Gastroesophageal sphincter (tissue), 4 donors: Measurements from ENCODE around the gene TCIRG1. TPM values are rescaled to one million over a fixed set of nuclear protein-coding genes. Genes with fewer than 3 reads are reported as not detected.
A peak's percentile ranks its signal among the peaks of the same experiment; 100 is the strongest.

ENCODE experiments used
- ATAC-seq: fragments of 150-250 bp; one replicate; pipeline ENCODE4 v1.9.1; 2016; ENCODE audit warnings: mild to moderate bottlenecking, moderate library complexity
- H3K27ac ChIP-seq, 4 donors: fragments of 200-600 bp; sonication (generic) in 3 of 4; 1 replicate in 3 of 4; 2 replicates in 1 of 4; pipeline ENCODE4 v1.5.1; 2016 to 2019
- H3K27me3 ChIP-seq: fragments of 200-600 bp; sonication (generic); one replicate; pipeline ENCODE4 v1.5.1; 2019
- H3K36me3 ChIP-seq, 2 donors: fragments of 200-600 bp; sonication (generic); one replicate each; pipeline ENCODE4 v1.5.1; 2019; ENCODE audit warnings: control low read depth in 1 of 2
- H3K4me1 ChIP-seq, 3 donors: fragments of 200-600 bp; sonication (generic); 1 replicate in 2 of 3; 2 replicates in 1 of 3; pipeline ENCODE4 v1.5.1; 2016 to 2019; ENCODE audit warnings: control low read depth in 2 of 3
- H3K4me3 ChIP-seq, 2 donors: fragments of 200-600 bp; sonication (generic); one replicate each; pipeline ENCODE4 v1.5.1; 2019; ENCODE audit warnings: mild to moderate bottlenecking in 1 of 2, moderate library complexity in 1 of 2
- H3K9me3 ChIP-seq, 3 donors: fragments of 200-600 bp; sonication (generic); one replicate each; pipeline ENCODE4 v1.5.1; 2017 to 2019; ENCODE audit warnings: control low read depth in 2 of 3
- EP300 ChIP-seq: sonication (generic); formaldehyde crosslinking; IDR thresholded peaks from one replicate; pipeline ENCODE4 v1.6.1; 2017; ENCODE audit warnings: antibody characterized with exemption, mild to moderate bottlenecking
- POLR2A ChIP-seq, 2 donors: fragments of 450-650 bp; IDR thresholded peaks; one replicate each; pipeline ENCODE4 v1.6.1; 2017; ENCODE audit warnings: antibody characterized with exemption in 2 of 2, mild to moderate bottlenecking in 2 of 2, moderate library complexity in 1 of 2
- POLR2AphosphoS5 ChIP-seq: sonication (generic); formaldehyde crosslinking; IDR thresholded peaks from one replicate; pipeline ENCODE4 v1.6.1; 2017; ENCODE audit warnings: antibody characterized with exemption
- WGBS, 2 donors: methylation state at CpG; one replicate each; pipeline ENCODE4 v1.1.5; 2018; ENCODE audit warnings: low coverage in 1 of 2; 5-methylcytosine and 5-hydroxymethylcytosine counted together
- total RNA-seq, 4 donors: library from RNA; depleted of rRNA; stranded (reverse); fragments of >200 nt; gene quantifications; one replicate each; pipeline ENCODE4 v1.1.0, GENCODE V29; 2016
- TF ChIP-seq, protein P1 (sequence below), 4 experiments: fragments of 200-600 bp in 2 of 4; fragments of 450-650 bp in 2 of 4; sonication (generic) in 1 of 4; IDR thresholded peaks; one replicate each; pipeline ENCODE4 v1.5.1; 2017 to 2019; ENCODE audit warnings: antibody characterized with exemption in 4 of 4, mild to moderate bottlenecking in 2 of 4, moderate library complexity in 2 of 4

The TCIRG1 gene
- total RNA-seq, 4 donors from 2014 or later, result 44.5 to 140 (median 81.2) TPM

DNA sequence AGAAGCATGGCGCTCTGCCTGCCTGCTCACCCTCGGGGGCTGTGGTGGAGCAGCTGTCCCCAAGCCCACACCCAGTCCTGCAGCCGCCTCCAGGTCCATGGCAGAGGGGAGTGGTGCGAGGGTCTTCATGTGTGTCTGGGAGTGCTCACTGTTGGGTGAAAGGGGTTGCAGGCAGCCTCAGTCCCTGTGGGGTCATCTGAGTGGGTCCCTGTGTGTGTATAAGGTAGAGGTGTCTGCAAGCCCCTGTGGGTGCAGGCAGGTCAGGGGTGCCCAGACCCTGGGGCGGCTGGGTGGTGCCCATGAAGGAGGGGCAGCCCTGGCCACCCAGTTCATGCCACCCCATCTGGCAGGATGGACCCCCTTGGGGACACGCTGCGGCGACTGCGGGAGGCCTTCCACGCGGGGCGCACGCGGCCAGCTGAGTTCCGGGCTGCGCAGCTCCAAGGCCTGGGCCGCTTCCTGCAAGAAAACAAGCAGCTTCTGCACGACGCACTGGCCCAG is 23.8 kb upstream of the TCIRG1 start:
- Histone ChIP-seq H3K4me1 (peaks cover 0 to 58% (median 11%) of the 10 kb centered on the region in 3 donors), H3K4me3 (no peak overlapping the region), H3K36me3 (peaks cover 0 to 7% of the 10 kb centered on the region in 2 donors), H3K27me3 (no peaks in the 10 kb centered on the region), H3K9me3 (no peaks in the 10 kb centered on the region), H3K27ac (peak overlapping the region in 2 of 4 donors; percentile 53 to 62)
- no peak for TF ChIP-seq POLR2AphosphoS5
- no peak for TF ChIP-seq POLR2A (IDR thresholded peaks at IDR 0.05)
- TF ChIP-seq, protein P1, sequence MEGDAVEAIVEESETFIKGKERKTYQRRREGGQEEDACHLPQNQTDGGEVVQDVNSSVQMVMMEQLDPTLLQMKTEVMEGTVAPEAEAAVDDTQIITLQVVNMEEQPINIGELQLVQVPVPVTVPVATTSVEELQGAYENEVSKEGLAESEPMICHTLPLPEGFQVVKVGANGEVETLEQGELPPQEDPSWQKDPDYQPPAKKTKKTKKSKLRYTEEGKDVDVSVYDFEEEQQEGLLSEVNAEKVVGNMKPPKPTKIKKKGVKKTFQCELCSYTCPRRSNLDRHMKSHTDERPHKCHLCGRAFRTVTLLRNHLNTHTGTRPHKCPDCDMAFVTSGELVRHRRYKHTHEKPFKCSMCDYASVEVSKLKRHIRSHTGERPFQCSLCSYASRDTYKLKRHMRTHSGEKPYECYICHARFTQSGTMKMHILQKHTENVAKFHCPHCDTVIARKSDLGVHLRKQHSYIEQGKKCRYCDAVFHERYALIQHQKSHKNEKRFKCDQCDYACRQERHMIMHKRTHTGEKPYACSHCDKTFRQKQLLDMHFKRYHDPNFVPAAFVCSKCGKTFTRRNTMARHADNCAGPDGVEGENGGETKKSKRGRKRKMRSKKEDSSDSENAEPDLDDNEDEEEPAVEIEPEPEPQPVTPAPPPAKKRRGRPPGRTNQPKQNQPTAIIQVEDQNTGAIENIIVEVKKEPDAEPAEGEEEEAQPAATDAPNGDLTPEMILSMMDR (IDR thresholded peaks at IDR 0.05), result no peak
- no peak for TF ChIP-seq EP300
- ATAC-seq, result no peak
- no CpG with 5 or more reads among the region's 19 CpGs for WGBS, 2 donors

- Histone ChIP-seq H3K36me3 (peaks cover 0 to 7% of the 10 kb centered on the region in 2 donors), H3K9me3 (no peaks in the 10 kb centered on the region), H3K27ac (no peak overlapping the region), H3K4me1 (peaks cover 0 to 54% (median 8%) of the 10 kb centered on the region in 3 donors), H3K27me3 (no peaks in the 10 kb centered on the region), H3K4me3 (no peak overlapping the region)
- WGBS, 2 donors, result 95% methylated on average over 7 of the region's 8 CpGs; no CpG with 5 or more reads in 1 of the 2 donors
- TF ChIP-seq EP300, result no peak
- TF ChIP-seq, protein P1 (IDR thresholded peaks at IDR 0.05), result no peak
- no peak for TF ChIP-seq POLR2A (IDR thresholded peaks at IDR 0.05)
- TF ChIP-seq POLR2AphosphoS5, result no peak
- ATAC-seq, result no peak
These were observed 23.4 kb upstream of the TCIRG1 start for GRCh38 chr11:68015467-68015866.

DNA sequence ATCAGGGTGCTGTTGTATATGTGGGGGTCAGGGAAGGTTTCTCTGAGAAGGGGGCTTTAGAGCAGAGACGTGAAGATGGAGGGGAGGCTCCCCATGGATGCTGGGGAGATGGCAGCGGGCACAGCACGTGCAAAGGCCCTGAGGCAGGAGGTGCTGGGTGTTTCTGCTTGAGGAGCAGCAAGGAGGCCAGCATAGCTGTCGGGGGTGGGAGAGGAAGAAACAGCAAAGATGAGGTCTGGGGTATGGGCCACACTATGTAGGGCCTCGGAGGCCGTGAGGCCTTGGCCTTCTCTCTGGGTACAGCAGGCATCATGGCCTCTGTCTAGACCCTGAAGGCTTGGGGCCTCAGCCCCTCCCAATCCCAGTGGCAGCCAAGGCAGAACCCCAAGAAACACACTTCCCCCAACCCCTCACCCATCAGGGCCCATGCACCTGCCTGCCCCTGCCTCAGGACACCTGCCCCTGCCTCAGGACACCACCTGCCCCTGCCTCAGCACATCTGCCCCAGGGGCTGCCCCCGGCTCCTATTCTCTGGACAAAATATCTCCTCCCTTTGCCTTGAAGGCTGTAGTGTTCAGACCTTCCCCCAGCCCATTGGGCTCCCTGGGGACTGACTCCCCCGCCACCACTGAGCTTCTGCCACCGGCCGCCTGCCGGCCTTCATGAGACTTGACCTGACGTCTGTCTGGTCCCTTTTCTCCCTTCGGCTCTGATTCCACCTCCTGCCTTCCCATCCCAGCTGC is 22.5 kb upstream of the TCIRG1 start:
- 60 to 69% methylated on average over 12 of the region's 13 CpGs for WGBS, 2 donors
- TF ChIP-seq, protein P1 (IDR thresholded peaks at IDR 0.05), result no peak
- TF ChIP-seq POLR2AphosphoS5, result no peak
- TF ChIP-seq EP300, result no peak
- TF ChIP-seq POLR2A (IDR thresholded peaks at IDR 0.05), result no peak
- peak overlapping the region in 1 of 4 donors; percentile 15 for H3K27ac ChIP-seq

GRCh38 chr11:68016904-68017817 is 21.7 kb upstream of the TCIRG1 start:
- 80% methylated on average over 2 of the region's 16 CpGs; no CpG with 5 or more reads in 1 of the 2 donors for WGBS, 2 donors
- ATAC-seq, result no peak

More for the DNA sequence above, 22.5 kb upstream of the TCIRG1 start:
- Histone ChIP-seq H3K9me3 (no peaks in the 10 kb centered on the region), H3K27me3 (no peaks in the 10 kb centered on the region), H3K4me3 (no peak overlapping the region), H3K4me1 (peaks cover 0 to 45% (median 3%) of the 10 kb centered on the region in 3 donors), H3K36me3 (peaks cover 0 to 7% of the 10 kb centered on the region in 2 donors)
- no peak for ATAC-seq

More at GRCh38 chr11:68016904-68017817, 21.7 kb upstream of the TCIRG1 start:
- peak overlapping the region in 1 of 4 donors; percentile 15 for H3K27ac ChIP-seq
- TF ChIP-seq POLR2A (IDR thresholded peaks at IDR 0.05), result no peak
- no peak for TF ChIP-seq EP300
- TF ChIP-seq, protein P1 (IDR thresholded peaks at IDR 0.05), result no peak
- no peak for TF ChIP-seq POLR2AphosphoS5
- H3K27me3 ChIP-seq, result no peaks in the 10 kb centered on the region
- no peak overlapping the region for H3K4me3 ChIP-seq
- no peaks in the 10 kb centered on the region for H3K9me3 ChIP-seq
- peaks cover 0 to 12% of the 10 kb centered on the region in 2 donors for H3K36me3 ChIP-seq
- peaks cover 0 to 39% (median 3%) of the 10 kb centered on the region in 3 donors for H3K4me1 ChIP-seq
